Peyer's patch (tissue), 4 donors: ENCODE results near the gene RABEP1.

Source experiments
- POLR2A ChIP-seq, 2 donors: fragments of 450-650 bp; IDR thresholded peaks; one replicate each; pipeline ENCODE4 v1.5.1; 2017; ENCODE audit warnings: antibody characterized with exemption in 2 of 2, mild to moderate bottlenecking in 2 of 2, moderate library complexity in 2 of 2
- TF ChIP-seq, protein P1 (sequence below), 6 experiments: fragments of 450-650 bp in 4 of 6; fragments of 200-600 bp in 2 of 6; sonication (generic) in 1 of 6; IDR thresholded peaks; one replicate each; pipeline ENCODE4 v1.5.1; 2017 to 2019; ENCODE audit warnings: antibody characterized with exemption in 6 of 6, mild to moderate bottlenecking in 3 of 6, moderate library complexity in 1 of 6

DNA sequence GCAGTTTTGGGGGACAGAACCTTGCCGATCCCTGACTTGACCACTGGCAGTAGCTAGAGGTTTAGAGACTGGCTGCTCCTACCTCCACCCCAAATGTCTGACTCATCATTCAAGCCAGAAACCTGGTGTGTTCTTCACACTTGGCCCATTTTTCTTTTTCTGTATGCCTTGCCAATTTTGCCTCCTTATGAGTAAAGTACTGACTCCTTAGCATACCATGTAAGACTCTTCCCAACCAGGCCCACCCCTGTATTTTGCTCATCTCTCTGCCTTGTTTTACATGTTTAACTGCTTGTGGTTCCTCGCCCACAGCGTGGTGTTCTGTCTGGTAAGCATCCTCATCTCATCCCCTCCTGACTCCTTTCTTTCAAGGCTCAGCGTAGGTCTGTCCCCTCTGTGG lies 99.5 kb downstream of the RABEP1 start:
- TF ChIP-seq, protein P1, sequence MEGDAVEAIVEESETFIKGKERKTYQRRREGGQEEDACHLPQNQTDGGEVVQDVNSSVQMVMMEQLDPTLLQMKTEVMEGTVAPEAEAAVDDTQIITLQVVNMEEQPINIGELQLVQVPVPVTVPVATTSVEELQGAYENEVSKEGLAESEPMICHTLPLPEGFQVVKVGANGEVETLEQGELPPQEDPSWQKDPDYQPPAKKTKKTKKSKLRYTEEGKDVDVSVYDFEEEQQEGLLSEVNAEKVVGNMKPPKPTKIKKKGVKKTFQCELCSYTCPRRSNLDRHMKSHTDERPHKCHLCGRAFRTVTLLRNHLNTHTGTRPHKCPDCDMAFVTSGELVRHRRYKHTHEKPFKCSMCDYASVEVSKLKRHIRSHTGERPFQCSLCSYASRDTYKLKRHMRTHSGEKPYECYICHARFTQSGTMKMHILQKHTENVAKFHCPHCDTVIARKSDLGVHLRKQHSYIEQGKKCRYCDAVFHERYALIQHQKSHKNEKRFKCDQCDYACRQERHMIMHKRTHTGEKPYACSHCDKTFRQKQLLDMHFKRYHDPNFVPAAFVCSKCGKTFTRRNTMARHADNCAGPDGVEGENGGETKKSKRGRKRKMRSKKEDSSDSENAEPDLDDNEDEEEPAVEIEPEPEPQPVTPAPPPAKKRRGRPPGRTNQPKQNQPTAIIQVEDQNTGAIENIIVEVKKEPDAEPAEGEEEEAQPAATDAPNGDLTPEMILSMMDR (IDR thresholded peaks at IDR 0.05): no peak
- TF ChIP-seq POLR2A (IDR thresholded peaks at IDR 0.05): no peak
